HUES6 (cell line): ENCODE results near the gene PHTF1.
"Not testable (repeated sequence)": the region's sequence is repeated elsewhere in the genome, so short reads cannot be mapped to it uniquely, and the experiment has no call there.

Source experiments
- H3K27ac ChIP-seq: 2 replicates; pipeline ENCODE4 v1.7.0; 2013; ENCODE audit warnings: low read depth, mild to moderate bottlenecking, low read length, inconsistent platforms
- H3K27me3 ChIP-seq: 2 replicates; pipeline ENCODE4 v1.6.1; 2013; ENCODE audit warnings: low read length; ENCODE audit not compliant: control insufficient read depth, insufficient read depth
- H3K36me3 ChIP-seq: 2 replicates; pipeline ENCODE4 v1.6.1; 2013; ENCODE audit warnings: low read length; ENCODE audit not compliant: control insufficient read depth, insufficient read depth
- H3K4me1 ChIP-seq: 2 replicates; pipeline ENCODE4 v1.6.1; 2013; ENCODE audit warnings: low read length; ENCODE audit not compliant: control insufficient read depth, insufficient read depth
- H3K4me3 ChIP-seq: 2 replicates; pipeline ENCODE4 v1.5.1; 2013; ENCODE audit warnings: low read depth, low read length
- H3K9ac ChIP-seq: one replicate; pipeline ENCODE4 v1.6.1; 2013; ENCODE audit warnings: mild to moderate bottlenecking, low read length
- H3K9me3 ChIP-seq: 2 replicates; pipeline ENCODE4 v1.6.1; 2013; ENCODE audit warnings: low read depth, low read length; ENCODE audit not compliant: control insufficient read depth, insufficient read depth

The PHTF1 gene

GRCh38 chr1:113717506-113717905 lies 41.8 kb downstream of the PHTF1 start:
- H3K4me3 ChIP-seq, H3K27me3 ChIP-seq, H3K9ac ChIP-seq, H3K27ac ChIP-seq, H3K4me1 ChIP-seq: not testable (repeated sequence)
- Histone ChIP-seq H3K36me3 (peaks cover 66% of the 10 kb centered on the region), H3K9me3 (peaks cover 42% of the 10 kb centered on the region)

GRCh38 chr1:113714606-113715269 lies 44.5 kb downstream of the PHTF1 start:
- H3K9me3 ChIP-seq = peaks cover 25% of the 10 kb centered on the region
- H3K9ac ChIP-seq = no peak overlapping the region
- peaks cover 67% of the 10 kb centered on the region for H3K36me3 ChIP-seq

DNA sequence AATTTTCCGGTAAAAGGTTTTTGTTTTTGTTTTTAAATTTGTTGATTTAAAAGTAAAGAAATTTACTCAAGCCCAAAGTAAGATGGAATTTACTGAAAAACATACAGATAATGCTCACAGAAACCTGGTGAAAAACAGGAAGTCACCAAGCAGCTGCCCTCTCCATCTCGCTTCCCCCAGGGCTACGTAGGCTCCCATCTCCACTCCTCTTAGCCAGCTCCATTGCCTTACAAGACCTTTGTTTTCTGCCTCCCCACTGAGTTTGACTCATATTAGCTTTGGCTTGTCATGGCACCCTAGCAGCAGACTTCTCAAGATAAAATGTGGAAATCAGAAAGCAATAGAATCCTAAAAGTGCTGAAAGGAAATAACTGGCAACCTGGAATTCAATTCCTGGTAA lies 57.9 kb downstream of the PHTF1 start:
- H3K9ac ChIP-seq = no peak overlapping the region
- H3K9me3 ChIP-seq = no peaks in the 10 kb centered on the region; the same call in 1 of the 2 replicates
- H3K27me3 ChIP-seq = no peaks in the 10 kb centered on the region
- peaks cover 2% of the 10 kb centered on the region; the same call in 1 of the 2 replicates for H3K4me1 ChIP-seq
- no peak overlapping the region for H3K4me3 ChIP-seq
- H3K27ac ChIP-seq = no peak overlapping the region
- H3K36me3 ChIP-seq = peaks cover 41% of the 10 kb centered on the region

More at GRCh38 chr1:113714606-113715269, 44.5 kb downstream of the PHTF1 start:
- no peak overlapping the region for H3K27ac ChIP-seq
- no peaks in the 10 kb centered on the region for H3K27me3 ChIP-seq
- H3K4me3 ChIP-seq = no peak overlapping the region
- H3K4me1 ChIP-seq = no peaks in the 10 kb centered on the region

- Histone ChIP-seq H3K4me3 (no peak overlapping the region), H3K27me3 (no peaks in the 10 kb centered on the region), H3K36me3 (peaks cover 62% of the 10 kb centered on the region), H3K9ac (no peak overlapping the region), H3K27ac (no peak overlapping the region), H3K9me3 (peaks cover 17% of the 10 kb centered on the region), H3K4me1 (no peaks in the 10 kb centered on the region)
These were observed 64.4 kb downstream of the PHTF1 start for GRCh38 chr1:113694910-113695309.

- H3K4me3 ChIP-seq = no peak overlapping the region
- no peaks in the 10 kb centered on the region for H3K4me1 ChIP-seq
- H3K9ac ChIP-seq = no peak overlapping the region
- H3K27ac ChIP-seq = no peak overlapping the region
- peaks cover 25% of the 10 kb centered on the region for H3K9me3 ChIP-seq
- no peaks in the 10 kb centered on the region for H3K27me3 ChIP-seq
- peaks cover 53% of the 10 kb centered on the region for H3K36me3 ChIP-seq
These were observed 66.4 kb downstream of the PHTF1 start for GRCh38 chr1:113692824-113693431.

DNA sequence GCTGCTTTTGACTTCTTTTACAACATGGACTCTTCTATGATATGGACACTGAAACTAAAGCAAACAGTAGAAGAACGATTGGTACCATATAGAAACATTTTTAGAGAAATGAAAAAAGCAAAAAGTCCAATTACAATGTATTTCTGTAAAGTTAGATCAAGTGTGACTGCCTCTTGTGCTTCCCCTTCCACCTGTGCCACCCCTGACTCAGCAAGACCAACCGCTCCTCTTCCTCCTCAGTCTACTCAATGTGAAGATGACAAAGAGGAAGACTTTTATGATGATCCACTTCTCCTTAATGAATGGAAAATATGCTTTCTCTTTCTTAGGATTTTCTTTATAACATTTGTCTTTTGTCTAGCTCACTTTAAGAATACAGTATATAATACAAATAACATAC lies 66.9 kb downstream of the PHTF1 start:
- peaks cover 48% of the 10 kb centered on the region for H3K36me3 ChIP-seq
- no peak overlapping the region for H3K9ac ChIP-seq
- no peak overlapping the region for H3K4me3 ChIP-seq
- no peaks in the 10 kb centered on the region for H3K27me3 ChIP-seq
- H3K27ac ChIP-seq = no peak overlapping the region
- peaks cover 25% of the 10 kb centered on the region for H3K9me3 ChIP-seq
- H3K4me1 ChIP-seq = no peaks in the 10 kb centered on the region

GRCh38 chr1:113691184-113691583 lies 68.1 kb downstream of the PHTF1 start:
- no peak overlapping the region for H3K27ac ChIP-seq
- peaks cover 41% of the 10 kb centered on the region for H3K36me3 ChIP-seq

DNA sequence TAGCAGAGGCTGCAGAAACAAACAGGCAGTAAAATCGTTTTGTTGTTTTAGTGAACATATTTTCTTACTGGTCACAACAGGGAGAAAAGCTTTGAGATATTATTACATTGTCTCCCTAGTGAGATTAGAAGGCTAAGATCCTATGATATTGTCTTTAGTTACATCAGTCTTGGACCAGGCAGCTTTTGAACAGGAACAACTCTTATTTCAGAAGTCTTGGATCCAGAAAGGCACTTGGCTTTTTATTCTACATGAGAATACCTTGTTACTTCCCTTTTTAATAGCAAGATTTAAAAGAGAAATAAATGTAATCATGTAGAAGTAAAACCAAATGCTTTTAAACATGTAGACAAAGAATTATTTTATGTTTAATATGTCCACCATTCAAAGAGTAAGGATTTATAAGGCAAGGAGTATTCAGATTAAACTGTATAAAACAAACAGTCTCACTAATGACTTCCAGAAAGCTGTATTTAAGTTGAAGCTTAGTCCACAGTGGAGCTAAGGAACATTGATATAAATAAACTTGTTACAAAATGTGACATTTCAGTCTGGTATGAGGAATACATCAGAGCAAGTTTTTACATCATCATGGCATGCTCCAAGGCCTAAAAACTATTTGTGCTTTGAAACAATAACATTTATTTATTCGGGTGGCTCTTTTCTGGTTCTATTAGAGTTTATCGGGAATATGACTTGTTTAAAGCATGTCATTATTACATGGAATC lies 72.2 kb downstream of the PHTF1 start:
- H3K9ac ChIP-seq = no peak overlapping the region
- H3K9me3 ChIP-seq = peaks cover 8% of the 10 kb centered on the region
- H3K4me1 ChIP-seq = no peaks in the 10 kb centered on the region
- H3K27ac ChIP-seq = no peak overlapping the region
- H3K27me3 ChIP-seq = no peaks in the 10 kb centered on the region
- no peak overlapping the region for H3K4me3 ChIP-seq
- H3K36me3 ChIP-seq = peaks cover 28% of the 10 kb centered on the region

More at GRCh38 chr1:113691184-113691583, 68.1 kb downstream of the PHTF1 start:
- no peaks in the 10 kb centered on the region for H3K4me1 ChIP-seq
- no peak overlapping the region for H3K4me3 ChIP-seq
- no peaks in the 10 kb centered on the region for H3K27me3 ChIP-seq
- no peak overlapping the region for H3K9ac ChIP-seq
- peaks cover 24% of the 10 kb centered on the region for H3K9me3 ChIP-seq

GRCh38 chr1:113684153-113684541 lies 75.1 kb downstream of the PHTF1 start:
- H3K27me3 ChIP-seq = no peaks in the 10 kb centered on the region
- H3K4me3 ChIP-seq = no peak overlapping the region
- peaks cover 5% of the 10 kb centered on the region for H3K4me1 ChIP-seq
- no peak overlapping the region for H3K27ac ChIP-seq
- no peak overlapping the region for H3K9ac ChIP-seq
- peaks cover 11% of the 10 kb centered on the region for H3K36me3 ChIP-seq
- peaks cover under 1% of the 10 kb centered on the region; the same call in 1 of the 2 replicates for H3K9me3 ChIP-seq

GRCh38 chr1:113683384-113684152 lies 75.7 kb downstream of the PHTF1 start:
- no peak overlapping the region for H3K4me3 ChIP-seq
- H3K4me1 ChIP-seq = peaks cover 5% of the 10 kb centered on the region
- no peak overlapping the region for H3K9ac ChIP-seq
- no peaks in the 10 kb centered on the region for H3K27me3 ChIP-seq
- H3K27ac ChIP-seq = no peak overlapping the region
- H3K9me3 ChIP-seq = no peaks in the 10 kb centered on the region
- H3K36me3 ChIP-seq = peaks cover 10% of the 10 kb centered on the region
